KMS-11 (cell line): ENCODE results near the gene CELSR3.

Experiments used
- H2AFZ ChIP-seq: fragments of 200-600 bp; sonication (generic); 2 replicates; pipeline ENCODE4 v1.6.1; 2016; ENCODE audit warnings: antibody characterized with exemption, mixed run types, low read depth
- H3K27ac ChIP-seq: fragments of 200-600 bp; sonication (generic); 2 replicates; pipeline ENCODE4 v1.6.1; 2016; ENCODE audit warnings: mild to moderate bottlenecking, mixed run types
- H3K27me3 ChIP-seq: fragments of 200-600 bp; sonication (generic); 2 replicates; pipeline ENCODE4 v1.6.1; 2017; ENCODE audit warnings: mild to moderate bottlenecking, low read depth, mixed run types, moderate library complexity; ENCODE audit not compliant: insufficient read depth
- H3K36me3 ChIP-seq: fragments of 200-600 bp; sonication (generic); 2 replicates; pipeline ENCODE4 v1.6.1; 2017; ENCODE audit warnings: mild to moderate bottlenecking, mixed run types; ENCODE audit not compliant: insufficient read depth
- H3K4me1 ChIP-seq: fragments of 200-600 bp; sonication (generic); 2 replicates; pipeline ENCODE4 v1.6.1; 2016; ENCODE audit warnings: mild to moderate bottlenecking, low read depth, mixed run types; ENCODE audit not compliant: poor library complexity, severe bottlenecking
- H3K4me2 ChIP-seq: fragments of 200-600 bp; sonication (generic); 2 replicates; pipeline ENCODE4 v1.7.0; 2016; ENCODE audit warnings: mild to moderate bottlenecking, mixed run types
- H3K4me3 ChIP-seq: fragments of 200-600 bp; sonication (generic); IDR thresholded peaks from 2 replicates; pipeline ENCODE4 v1.6.1; 2017; ENCODE audit warnings: low read depth, low read length, mixed read lengths; ENCODE audit not compliant: insufficient read depth
- H3K79me2 ChIP-seq: fragments of 200-600 bp; sonication (generic); 2 replicates; pipeline ENCODE4 v1.6.1; 2016; ENCODE audit warnings: low read depth, mixed run types; ENCODE audit not compliant: insufficient read depth
- H3K9ac ChIP-seq: fragments of 200-600 bp; sonication (generic); 2 replicates; pipeline ENCODE4 v1.6.1; 2016; ENCODE audit warnings: mild to moderate bottlenecking, mixed run types
- H4K20me1 ChIP-seq: fragments of 200-600 bp; sonication (generic); 2 replicates; pipeline ENCODE4 v1.6.1; 2016; ENCODE audit warnings: mild to moderate bottlenecking, mixed run types; ENCODE audit not compliant: insufficient read depth
- CTCF ChIP-seq: fragments of 200-600 bp; sonication (generic); conservative IDR thresholded peaks from 2 replicates; pipeline ENCODE4 v1.6.1; 2017; ENCODE audit warnings: low read depth, mild to moderate bottlenecking, antibody characterized with exemption, low read length, moderate library complexity, mixed read lengths

Gene CELSR3

GRCh38 chr3:48630833-48631232 is 31.9 kb downstream of the CELSR3 start:
- no peak overlapping the region for H3K4me2 ChIP-seq
- TF ChIP-seq CTCF = no peak

GRCh38 chr3:48630407-48630806 is 32.3 kb downstream of the CELSR3 start:
- H3K27ac ChIP-seq = no peak overlapping the region
- no peak overlapping the region for H3K9ac ChIP-seq
- H4K20me1 ChIP-seq = no peaks in the 10 kb centered on the region
- no peak overlapping the region for H3K4me2 ChIP-seq
- H3K4me3 ChIP-seq = no peak overlapping the region
- TF ChIP-seq CTCF = no peak
- H3K36me3 ChIP-seq = no peaks in the 10 kb centered on the region
- H3K79me2 ChIP-seq = no peaks in the 10 kb centered on the region
- H2AFZ ChIP-seq = no peak overlapping the region
- no peaks in the 10 kb centered on the region for H3K27me3 ChIP-seq
- no peaks in the 10 kb centered on the region for H3K4me1 ChIP-seq

More at GRCh38 chr3:48630833-48631232, 31.9 kb downstream of the CELSR3 start:
- Histone ChIP-seq H3K9ac (no peak overlapping the region), H3K79me2 (no peaks in the 10 kb centered on the region), H3K4me3 (no peak overlapping the region), H4K20me1 (no peaks in the 10 kb centered on the region), H3K27ac (no peak overlapping the region), H3K4me1 (no peaks in the 10 kb centered on the region), H2AFZ (no peak overlapping the region), H3K27me3 (no peaks in the 10 kb centered on the region), H3K36me3 (no peaks in the 10 kb centered on the region)

GRCh38 chr3:48629894-48630293 is 32.8 kb downstream of the CELSR3 start:
- Histone ChIP-seq H3K4me1 (no peaks in the 10 kb centered on the region), H3K36me3 (no peaks in the 10 kb centered on the region)

GRCh38 chr3:48628277-48629017 is 34.2 kb downstream of the CELSR3 start:
- no peak overlapping the region for H2AFZ ChIP-seq
- no peaks in the 10 kb centered on the region for H4K20me1 ChIP-seq
- H3K27ac ChIP-seq = no peak overlapping the region
- no peak overlapping the region for H3K4me2 ChIP-seq
- H3K36me3 ChIP-seq = no peaks in the 10 kb centered on the region
- H3K79me2 ChIP-seq = no peaks in the 10 kb centered on the region
- H3K27me3 ChIP-seq = no peaks in the 10 kb centered on the region
- H3K4me3 ChIP-seq = no peak overlapping the region
- TF ChIP-seq CTCF = no peak
- no peaks in the 10 kb centered on the region for H3K4me1 ChIP-seq
- no peak overlapping the region for H3K9ac ChIP-seq

More at GRCh38 chr3:48629894-48630293, 32.8 kb downstream of the CELSR3 start:
- Histone ChIP-seq H3K79me2 (no peaks in the 10 kb centered on the region), H2AFZ (no peak overlapping the region), H3K27me3 (no peaks in the 10 kb centered on the region), H3K27ac (no peak overlapping the region), H3K9ac (no peak overlapping the region), H3K4me3 (no peak overlapping the region), H3K4me2 (no peak overlapping the region), H4K20me1 (no peaks in the 10 kb centered on the region)
- TF ChIP-seq CTCF = no peak
